NK-92 (cell line): ENCODE results near the gene CYP27A1.

Source experiments
- DNase-seq: peaks from one replicate; lab custom pipeline; 2025; ENCODE audit not compliant: unreplicated experiment; lab: John Stamatoyannopoulos, UW

The CYP27A1 gene

DNA sequence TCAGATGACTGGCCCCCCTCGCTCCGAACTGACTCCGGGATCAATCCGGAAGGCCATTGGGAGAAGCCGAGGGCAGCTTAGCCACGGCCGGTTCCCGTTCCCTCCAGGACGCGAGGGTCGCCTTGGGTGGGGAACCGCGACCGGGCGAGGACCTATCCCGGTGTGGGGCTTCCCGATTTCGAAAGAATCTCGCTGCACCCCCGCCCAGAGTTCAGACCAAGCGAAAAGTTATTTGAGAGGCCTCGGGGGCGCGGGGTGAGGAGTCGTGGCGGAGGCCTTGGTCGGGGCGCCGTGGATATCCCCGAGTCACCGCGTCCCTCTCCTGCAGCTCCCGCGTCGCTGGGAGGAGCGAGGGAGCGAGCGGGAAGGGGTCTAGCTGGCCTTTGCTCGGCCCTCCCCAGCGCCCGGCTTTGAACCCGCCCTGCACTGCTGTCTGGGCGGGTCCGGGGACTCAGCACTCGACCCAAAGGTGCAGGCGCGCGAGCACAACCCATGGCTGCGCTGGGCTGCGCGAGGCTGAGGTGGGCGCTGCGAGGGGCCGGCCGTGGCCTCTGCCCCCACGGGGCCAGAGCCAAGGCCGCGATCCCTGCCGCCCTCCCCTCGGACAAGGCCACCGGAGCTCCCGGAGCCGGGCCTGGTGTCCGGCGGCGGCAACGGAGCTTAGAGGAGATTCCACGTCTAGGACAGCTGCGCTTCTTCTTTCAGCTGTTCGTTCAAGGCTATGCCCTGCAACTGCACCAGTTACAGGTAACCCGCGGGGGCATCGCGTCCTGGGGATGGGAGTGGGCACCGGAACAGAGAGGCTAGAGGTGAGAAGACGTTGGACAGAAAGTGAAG lies at the start of gene CYP27A1:
Gene CYP27A1, plus strand, starts transcription at position 457 of the 837 bp plus-strand sequence. Its CDS starts 36 bp downstream, at position 493.
- DNase-seq: no peak

DNA sequence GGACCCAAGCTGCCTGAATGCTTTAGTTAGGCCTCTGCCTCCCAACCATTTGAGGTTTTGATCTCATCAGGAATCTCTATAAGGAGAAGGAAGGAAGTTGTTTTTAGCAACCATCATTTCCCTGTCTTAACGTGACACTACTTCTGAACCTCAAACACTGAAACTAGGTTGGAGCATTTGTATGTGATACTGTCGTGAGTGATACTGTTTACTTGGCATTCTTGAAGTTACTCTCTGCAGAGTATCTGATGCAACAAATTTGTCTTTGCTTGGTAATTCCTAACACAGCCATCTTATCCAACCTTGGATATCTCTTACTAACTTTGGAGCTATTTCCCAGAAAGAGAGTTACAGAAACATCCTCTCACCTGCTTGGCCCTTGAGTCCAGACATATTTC lies 49.2 kb upstream of the CYP27A1 start:
- DNase-seq: no peak

DNA sequence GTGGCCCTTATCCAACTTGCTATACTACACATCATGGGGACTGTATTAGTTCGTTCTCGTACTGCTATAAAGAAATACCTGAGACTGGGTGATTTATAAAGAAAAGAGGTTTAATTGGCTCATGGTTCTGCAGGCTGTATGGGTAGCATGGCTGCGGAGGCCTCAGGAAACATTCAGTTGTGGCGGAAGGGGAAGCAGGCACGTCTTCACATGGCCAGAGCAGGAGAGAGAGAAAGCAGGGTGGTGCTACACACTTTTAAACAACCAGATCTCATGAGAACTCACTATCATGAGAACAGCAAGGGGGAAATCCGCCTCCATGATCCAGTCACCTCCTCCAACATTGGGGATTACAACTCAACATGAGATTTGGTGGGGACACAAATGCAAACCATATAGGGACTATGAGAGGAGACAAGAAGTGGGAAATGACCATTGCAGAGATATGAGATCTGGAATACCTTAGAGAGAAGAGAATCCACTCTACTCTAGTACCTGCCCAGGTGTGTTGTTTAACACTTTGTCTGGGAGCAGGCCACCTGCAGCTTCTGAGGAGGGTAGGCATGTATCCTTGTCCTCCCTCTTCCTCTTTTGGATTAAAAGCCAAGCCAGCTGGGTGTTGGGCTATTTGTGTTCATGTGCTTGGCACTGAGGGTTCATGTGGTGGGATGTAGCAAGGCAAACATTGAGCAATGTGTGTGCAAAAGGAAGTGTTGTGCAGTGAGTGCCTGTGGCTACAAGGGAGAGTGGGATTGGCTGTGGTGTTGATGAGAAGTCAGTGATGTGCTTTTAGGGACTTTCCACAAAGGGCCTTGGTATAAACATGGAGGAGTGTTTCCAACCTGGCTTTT lies 48.6 kb upstream of the CYP27A1 start:
- no peak for DNase-seq

DNA sequence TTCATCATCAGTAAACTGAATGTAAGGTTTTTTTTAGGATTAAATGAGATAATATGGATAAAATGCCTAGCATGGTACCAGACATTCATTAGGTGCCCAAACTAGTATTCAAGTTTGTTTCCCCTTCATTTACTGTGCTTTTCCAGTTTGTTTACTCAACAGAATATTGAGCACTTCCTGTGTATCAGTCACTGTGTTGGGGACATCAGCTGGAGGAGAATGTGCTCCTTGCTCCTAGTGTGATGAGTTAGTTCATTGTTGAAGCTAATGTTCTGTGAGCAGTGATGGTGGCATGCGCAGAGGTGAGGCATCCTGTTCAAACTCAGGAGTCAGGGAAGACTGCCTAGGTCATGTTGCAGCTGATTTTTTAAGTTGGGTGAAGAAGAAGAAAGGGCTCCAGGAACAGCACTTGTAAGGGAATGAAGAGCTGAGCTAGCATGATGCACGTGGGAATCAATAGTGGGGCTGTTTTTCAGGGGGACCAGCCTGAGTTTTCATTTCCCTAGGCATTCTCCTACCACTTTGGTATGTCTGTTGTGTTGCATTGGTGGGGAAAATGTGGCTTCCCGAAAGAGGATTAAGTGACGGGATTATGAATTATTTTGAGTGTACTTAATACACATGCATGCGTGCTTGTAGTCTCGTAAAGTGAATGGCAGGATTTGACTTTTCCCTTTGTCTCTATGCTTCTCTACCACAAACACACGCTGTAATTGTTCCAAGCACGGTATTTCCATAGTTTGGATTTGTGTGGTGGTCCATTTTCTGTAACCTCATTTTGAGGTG lies 47.6 kb upstream of the CYP27A1 start:
- no peak for DNase-seq

DNA sequence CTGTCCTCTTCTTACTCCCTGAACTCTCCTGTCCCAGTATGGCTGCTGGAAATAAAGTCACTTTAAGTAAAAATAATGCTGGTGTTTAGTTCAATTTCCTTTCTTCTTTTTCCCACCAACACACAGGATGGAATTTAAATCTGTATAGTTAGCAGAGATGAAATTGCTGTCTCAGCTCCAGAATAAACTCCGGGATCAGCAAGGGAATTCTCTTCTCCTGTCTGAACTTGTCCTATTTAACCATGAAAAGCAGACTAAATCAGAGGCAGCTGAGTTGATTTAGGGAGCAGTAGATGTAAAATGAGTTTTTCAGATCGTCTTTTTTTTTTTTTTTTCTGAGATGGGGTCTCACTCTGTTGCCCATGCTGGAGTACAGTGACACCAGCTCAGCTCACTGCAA lies 45.4 kb upstream of the CYP27A1 start:
- no peak for DNase-seq

DNA sequence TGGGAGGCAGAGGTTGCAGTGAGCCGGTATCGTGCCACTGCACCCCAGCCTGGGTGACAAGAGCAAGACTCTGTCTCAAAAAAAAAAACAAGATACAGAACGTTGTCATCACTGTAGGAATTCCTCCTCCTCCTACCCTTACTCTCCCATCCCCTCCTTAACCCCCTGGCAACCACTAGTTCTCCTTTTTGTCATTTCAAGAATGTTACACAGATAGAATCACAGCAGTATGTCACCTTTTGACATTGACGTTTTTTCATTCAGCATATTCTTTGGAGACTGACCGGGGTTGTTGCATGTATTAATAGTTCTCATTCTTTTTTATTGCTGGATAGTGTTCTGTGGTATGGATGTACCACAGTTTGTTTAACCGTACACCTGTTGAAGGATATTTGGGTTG lies 38.9 kb upstream of the CYP27A1 start:
- DNase-seq: no peak

DNA sequence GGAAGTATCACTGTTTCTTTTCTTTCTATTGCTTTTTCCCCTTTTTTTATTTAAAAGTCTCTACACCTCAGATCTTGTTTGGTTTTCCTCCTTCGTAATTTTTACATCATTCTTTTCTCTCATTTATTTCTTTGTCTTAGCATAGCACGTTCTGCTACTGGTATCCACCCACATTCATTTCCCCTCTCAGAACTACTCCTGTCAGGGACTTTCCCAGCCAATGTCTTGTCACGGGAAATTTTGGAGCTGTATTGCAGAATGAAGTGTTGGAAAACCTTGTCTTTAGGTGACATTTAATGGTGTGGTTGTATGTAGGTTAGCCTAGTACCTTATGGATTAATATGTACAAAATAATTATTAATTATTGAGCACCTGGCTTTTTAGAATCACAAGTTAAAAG lies 37.3 kb upstream of the CYP27A1 start:
- no peak for DNase-seq

DNA sequence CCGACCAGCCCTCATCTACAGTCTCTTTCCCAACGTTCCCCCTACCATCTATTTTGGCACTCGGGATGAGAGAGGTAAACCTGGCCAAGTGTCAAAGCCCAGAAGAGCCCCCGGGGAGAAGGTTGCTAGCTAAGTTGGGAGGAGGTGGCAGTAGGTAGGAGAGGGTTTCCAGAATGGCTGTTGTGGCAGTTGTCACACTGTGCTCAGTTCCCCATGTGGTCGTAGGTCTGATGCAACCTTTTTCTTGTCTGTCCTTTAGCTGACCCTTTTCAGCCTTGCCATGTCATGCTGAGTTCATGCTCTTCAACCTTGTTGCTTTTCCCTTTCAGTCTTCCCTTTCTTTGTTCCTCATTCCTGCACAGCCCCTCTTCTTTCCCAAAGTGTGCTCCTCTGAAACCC lies 36.8 kb upstream of the CYP27A1 start:
- DNase-seq: no peak

DNA sequence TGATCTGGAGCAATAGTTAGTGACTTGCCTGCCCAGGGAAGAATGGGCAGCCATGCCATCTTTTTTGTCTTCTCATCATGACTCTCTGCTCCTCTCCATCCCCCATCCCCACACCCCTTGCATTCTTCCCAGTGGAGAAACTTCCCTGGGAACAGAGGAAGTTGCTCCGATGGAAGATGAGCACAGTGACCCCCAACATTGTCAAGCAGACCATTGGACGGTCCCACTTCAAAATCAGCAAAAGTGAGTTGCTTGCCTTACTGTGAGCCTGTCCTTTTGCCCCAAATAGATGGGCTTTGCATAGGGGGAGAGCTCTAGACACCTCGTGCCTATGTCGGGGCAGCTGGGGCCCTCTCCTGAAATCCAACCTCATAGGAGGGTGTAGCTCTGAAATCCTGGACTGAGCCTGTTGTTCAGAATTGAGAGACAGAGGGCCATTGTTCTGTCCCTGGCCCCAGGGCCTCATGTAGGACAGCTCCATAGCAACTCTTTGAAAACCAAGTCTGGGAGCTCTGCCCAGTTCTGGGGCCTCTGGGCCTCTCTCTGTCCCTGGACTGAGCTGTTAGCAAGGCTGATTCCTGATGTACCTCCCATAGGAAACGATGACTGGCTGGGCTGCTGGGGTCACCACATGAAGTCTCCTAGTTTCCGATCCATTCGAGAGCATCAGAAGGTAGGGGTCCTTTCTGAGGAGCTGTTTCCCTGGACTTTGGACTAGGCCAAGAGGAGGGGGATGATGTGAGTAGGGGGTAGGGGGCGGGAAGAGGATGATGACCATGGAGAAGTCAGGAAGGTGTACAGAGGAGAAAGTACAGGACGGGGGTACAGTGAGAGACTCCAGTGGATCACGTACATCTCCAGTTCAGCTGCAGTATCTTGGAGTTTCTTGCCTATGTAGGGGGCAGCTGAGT lies 36.1 kb upstream of the CYP27A1 start:
- no peak for DNase-seq

DNA sequence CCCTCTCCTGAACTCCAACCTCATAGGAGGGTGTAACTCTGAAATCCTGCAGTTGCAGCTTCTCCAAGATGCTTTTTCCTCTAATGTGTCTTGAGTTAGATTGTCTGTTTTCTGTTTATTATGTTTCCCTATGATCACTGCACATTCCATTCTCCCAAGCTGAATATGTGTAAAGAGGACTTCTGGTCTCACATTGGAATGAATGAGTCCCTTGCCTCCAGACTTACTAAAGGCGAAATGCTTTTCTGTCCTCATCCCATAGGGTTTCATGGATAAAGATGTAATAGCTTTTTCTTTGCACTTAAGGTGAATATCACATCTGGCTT lies 35.5 kb upstream of the CYP27A1 start:
- DNase-seq: no peak

DNA sequence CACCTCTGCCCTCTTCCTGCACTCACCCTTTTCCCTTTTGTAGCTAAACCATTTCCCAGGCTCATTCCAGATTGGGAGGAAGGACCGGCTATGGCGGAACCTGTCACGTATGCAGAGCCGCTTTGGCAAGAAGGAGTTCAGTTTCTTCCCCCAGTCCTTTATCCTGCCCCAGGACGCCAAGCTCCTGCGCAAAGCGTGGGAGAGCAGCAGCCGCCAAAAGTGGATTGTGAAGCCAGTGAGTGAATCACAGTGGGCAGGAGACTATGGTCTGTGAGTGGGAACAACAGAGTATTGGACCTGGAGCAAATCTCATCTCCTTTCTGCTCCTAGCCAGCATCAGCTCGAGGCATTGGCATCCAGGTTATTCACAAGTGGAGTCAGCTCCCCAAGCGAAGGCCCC lies 35.0 kb upstream of the CYP27A1 start:
- no peak for DNase-seq

DNA sequence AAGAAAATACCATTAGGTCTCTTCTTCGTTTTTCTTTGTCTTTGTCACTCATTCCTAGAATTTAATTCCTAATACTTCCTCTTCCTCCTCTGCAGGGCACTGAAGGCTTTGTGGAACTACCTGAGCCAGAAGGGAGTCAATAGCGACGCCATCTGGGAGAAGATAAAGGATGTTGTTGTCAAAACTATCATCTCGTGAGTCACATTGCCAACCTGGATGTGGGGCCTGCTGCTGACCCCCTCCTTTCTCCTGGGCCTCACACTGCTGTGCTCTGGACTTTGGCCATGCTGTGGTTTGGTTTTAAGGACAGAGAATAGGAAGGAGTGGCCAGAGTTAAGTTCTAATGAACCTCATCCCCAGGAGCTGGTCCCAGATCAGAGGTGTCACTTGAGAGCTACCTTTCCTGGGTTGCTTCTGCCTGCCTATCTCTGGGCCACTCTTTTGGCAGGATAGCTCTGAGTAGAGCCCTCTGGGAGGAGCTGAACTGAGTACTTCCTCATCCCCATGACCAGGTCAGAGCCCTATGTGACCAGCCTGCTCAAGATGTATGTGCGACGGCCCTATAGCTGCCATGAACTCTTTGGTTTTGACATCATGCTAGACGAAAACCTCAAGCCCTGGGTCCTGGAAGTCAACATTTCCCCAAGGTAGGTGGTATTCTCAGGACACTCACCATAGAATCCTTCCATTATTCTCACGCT lies 33.1 kb upstream of the CYP27A1 start:
- no peak for DNase-seq

DNA sequence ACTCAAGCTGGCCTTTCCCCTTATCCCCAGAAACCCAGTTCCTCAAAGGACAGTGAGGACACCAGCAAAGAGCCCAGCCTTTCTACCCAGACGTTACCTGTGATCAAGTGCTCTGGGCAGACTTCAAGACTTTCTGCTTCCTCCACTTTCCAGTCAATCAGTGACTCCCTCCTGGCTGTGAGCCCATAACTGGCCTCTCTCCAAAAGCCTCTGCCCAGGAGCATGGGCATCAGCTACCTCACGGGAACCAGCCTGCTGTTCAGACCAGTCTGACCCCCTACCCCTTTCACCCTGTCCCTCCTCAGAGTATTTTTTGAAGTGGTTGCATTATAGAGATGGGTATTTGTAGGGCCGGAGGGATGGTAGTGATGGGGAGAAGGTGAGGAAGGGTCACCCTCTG lies 27.7 kb upstream of the CYP27A1 start:
- no peak for DNase-seq

DNA sequence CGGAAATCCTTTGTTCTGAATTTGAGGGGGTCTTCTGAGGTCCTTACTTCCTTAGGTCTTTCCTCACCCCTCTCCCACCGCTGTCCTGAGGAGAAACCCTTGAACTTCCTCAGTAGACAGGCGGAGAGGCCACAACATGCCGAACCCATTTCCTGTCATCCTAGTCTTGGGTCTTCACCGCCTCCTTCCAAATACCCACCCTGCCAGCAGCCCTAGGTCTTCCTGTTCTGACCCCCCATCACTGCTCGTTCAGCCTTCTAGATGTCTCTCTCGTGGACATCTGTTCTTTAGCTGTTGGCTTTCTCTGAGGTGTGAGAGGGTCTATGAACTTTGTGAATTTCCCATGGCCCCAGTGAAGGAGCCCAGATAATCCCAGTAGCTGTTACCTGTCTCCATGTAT lies 27.2 kb upstream of the CYP27A1 start:
- no peak for DNase-seq

DNA sequence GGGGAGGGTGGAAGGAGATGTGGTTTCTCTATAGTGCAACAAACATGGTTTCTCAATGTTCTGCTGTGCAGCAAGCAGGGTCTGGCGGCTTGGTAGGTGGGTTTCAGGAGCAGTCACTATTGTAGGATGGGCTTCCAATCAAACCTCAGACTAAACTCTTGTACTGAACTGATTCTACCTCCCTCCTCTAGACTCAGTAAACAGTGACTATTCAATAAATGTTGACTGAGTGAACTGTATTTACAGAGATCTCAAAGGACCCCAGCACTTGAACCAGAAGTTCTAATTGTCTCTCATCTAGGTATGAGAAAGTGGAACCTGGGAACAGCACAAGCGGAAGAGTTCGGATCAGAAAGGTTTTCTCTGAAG lies 26.8 kb upstream of the CYP27A1 start:
- DNase-seq: no peak

DNA sequence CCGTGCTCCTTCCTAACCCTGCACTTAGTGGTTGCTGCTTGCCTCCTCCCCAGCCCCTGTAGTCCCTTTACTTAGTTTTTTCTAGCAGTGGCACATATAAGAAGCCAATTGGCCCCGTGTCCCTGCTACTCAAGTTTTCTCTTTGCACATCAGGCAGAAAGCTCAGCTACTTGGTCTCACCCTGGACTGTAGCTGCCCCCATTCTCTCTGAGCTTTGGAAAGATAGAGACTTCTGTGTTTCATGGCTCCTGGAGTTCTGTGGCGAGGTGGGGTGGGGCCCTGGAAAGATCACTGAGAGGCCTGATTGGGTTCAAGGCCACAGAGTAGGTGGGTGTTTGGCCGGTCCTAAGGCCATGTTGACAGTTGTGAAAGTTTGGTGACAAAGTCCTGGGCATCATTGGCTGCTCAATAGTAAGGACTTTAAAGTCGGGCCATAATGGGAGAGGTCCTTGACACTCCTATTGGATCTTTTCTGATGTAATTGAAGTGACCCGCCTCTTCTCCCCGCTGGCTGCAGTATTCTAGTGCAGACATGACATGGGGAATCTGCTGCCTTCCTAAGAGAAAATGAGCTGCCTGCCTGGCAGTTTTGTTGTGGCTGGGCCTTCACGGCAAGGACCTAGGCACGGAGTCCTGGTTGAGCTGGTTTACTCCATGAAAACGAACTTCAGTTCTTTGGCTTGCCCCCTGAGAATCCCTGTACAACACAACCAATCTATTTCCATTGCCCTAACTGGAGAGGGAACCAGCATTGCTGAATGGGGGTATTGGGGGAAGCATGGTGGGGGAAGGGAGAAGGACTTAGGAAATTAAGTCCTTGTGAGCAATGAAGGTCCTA lies 26.2 kb upstream of the CYP27A1 start:
- DNase-seq: no peak

DNA sequence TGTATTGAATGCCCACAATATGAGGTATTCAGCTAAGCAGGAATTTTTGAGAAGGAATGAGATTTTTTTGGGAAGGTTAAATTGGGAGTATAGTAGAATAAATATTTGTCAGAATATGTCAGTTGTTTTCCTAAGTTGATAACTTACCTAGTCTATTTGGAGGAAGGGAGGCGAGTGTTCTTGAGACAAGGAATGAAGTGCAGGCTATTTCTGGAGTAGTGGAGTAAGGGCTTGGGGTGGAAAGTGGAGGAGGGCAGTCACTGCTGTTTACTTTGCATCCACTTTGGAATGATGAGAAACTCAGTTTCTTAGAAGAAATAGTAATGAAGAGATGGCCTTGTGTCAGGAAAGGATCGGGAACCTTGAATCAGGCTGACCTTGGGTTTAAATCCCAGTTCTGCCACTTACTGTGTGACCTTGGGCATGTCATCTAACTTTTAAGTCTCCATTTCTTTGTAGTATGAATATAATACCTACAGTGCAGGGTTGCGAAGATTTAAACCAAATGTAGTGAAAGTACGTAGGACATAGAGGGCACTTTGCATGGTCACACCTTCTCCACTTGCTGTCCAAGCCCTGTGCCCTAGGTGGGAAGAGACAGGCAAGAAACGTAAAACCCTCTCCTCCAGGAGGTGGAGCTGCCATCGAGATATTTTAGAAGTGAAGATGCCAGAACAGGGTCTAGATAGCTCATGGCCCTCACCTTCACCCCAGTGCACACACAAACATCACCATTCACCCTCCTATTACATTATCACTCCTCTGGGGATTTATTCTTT lies 25.2 kb upstream of the CYP27A1 start:
- no peak for DNase-seq

DNA sequence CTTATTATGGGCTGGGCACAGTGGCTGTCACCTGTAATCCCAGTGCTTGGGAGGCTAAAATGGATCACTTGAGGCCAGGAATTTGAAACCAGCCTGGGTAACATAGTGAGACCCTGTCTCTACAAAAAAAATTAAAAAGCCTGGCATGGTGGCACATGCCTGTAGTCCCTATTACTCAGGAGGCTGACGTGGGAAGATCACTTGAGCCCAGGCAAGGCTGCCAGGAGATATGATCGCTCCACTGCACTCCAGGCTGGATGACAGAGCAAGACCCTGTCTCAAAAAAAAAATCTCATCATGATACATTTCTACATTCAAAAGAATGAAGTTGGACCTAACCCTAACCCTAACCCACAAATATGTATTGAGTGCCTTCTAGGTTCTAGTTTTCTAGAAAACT lies 20.2 kb upstream of the CYP27A1 start:
- no peak for DNase-seq
